MM.1S (cell line): ENCODE data around the gene TMEM198.

Source experiments
- DNase-seq: peaks from one replicate; pipeline ENCODE4 v3.0.0-alpha.2; 2015
- H2AFZ ChIP-seq: fragments of 300-600 bp; sonication (generic); 2 replicates; pipeline ENCODE4 v1.6.0; 2016; ENCODE audit warnings: antibody characterized with exemption, low read length
- H3F3A ChIP-seq: fragments of 300-600 bp; sonication (generic); 2 replicates; pipeline ENCODE4 v1.6.1; 2016; ENCODE audit warnings: mild to moderate bottlenecking, antibody characterized with exemption, low read length, moderate library complexity, mixed read lengths; ENCODE audit not compliant: insufficient read depth
- H3K27ac ChIP-seq: fragments of 300-600 bp; sonication (generic); 2 replicates; pipeline ENCODE4 v1.5.1; 2016; ENCODE audit warnings: mild to moderate bottlenecking, low read length
- H3K27me3 ChIP-seq: fragments of 300-600 bp; sonication (generic); replicated peaks from 2 replicates; pipeline ENCODE4 v1.6.0; 2016; ENCODE audit warnings: low read length; ENCODE audit not compliant: insufficient read depth
- H3K36me3 ChIP-seq: fragments of 300-600 bp; sonication (generic); replicated peaks from 2 replicates; pipeline ENCODE4 v1.6.1; 2016; ENCODE audit warnings: mild to moderate bottlenecking, low read length, mixed read lengths; ENCODE audit not compliant: insufficient read depth
- H3K4me1 ChIP-seq: fragments of 300-600 bp; sonication (generic); 2 replicates; pipeline ENCODE4 v1.6.1; 2016; ENCODE audit warnings: low read length, mixed read lengths
- H3K4me2 ChIP-seq: fragments of 300-600 bp; sonication (generic); 2 replicates; pipeline ENCODE4 v1.6.0; 2016; ENCODE audit warnings: low read depth, low read length
- H3K4me3 ChIP-seq: fragments of 300-600 bp; sonication (generic); 2 replicates; pipeline ENCODE4 v1.5.1; 2016; ENCODE audit warnings: low read length, mixed read lengths
- H3K79me2 ChIP-seq: fragments of 300-600 bp; sonication (generic); 2 replicates; pipeline ENCODE4 v1.6.1; 2016; ENCODE audit warnings: mixed run types, low read length, mixed read lengths
- H3K9ac ChIP-seq: fragments of 300-600 bp; sonication (generic); 2 replicates; pipeline ENCODE4 v1.6.1; 2016; ENCODE audit warnings: low read length, mixed read lengths
- H3K9me2 ChIP-seq: fragments of 300-600 bp; sonication (generic); replicated peaks from 2 replicates; pipeline ENCODE4 v1.6.1; 2016; ENCODE audit warnings: mild to moderate bottlenecking, low read length, mixed read lengths; ENCODE audit not compliant: insufficient read depth
- H3K9me3 ChIP-seq: fragments of 300-600 bp; sonication (generic); replicated peaks from 2 replicates; pipeline ENCODE4 v1.6.1; 2016; ENCODE audit warnings: mild to moderate bottlenecking, low read length, mixed read lengths; ENCODE audit not compliant: insufficient read depth
- H4K20me1 ChIP-seq: fragments of 300-600 bp; sonication (generic); 2 replicates; pipeline ENCODE4 v1.6.1; 2016; ENCODE audit warnings: mild to moderate bottlenecking, low read length, moderate library complexity, mixed read lengths; ENCODE audit not compliant: insufficient read depth
- EZH2 ChIP-seq: fragments of 300-600 bp; sonication (generic); optimal IDR thresholded peaks from 2 replicates; pipeline ENCODE3; 2017; ENCODE audit warnings: low read depth, mild to moderate bottlenecking, antibody characterized with exemption, low read length, mixed read lengths
- EZH2phosphoT487 ChIP-seq: fragments of 300-600 bp; sonication (generic); IDR thresholded peaks from 2 replicates; pipeline ENCODE4 v1.6.1; 2018; ENCODE audit warnings: antibody characterized with exemption, low read length
- TF ChIP-seq, protein P1 (sequence below): fragments of 300-600 bp; sonication (generic); IDR thresholded peaks from 2 replicates; pipeline ENCODE4 v1.5.1; 2016; ENCODE audit warnings: antibody characterized with exemption, low read length, mixed read lengths

The TMEM198 gene

GRCh38 chr2:219569635-219570034 is 25.8 kb downstream of the TMEM198 start:
- H3K4me3 ChIP-seq, result no peak overlapping the region

DNA sequence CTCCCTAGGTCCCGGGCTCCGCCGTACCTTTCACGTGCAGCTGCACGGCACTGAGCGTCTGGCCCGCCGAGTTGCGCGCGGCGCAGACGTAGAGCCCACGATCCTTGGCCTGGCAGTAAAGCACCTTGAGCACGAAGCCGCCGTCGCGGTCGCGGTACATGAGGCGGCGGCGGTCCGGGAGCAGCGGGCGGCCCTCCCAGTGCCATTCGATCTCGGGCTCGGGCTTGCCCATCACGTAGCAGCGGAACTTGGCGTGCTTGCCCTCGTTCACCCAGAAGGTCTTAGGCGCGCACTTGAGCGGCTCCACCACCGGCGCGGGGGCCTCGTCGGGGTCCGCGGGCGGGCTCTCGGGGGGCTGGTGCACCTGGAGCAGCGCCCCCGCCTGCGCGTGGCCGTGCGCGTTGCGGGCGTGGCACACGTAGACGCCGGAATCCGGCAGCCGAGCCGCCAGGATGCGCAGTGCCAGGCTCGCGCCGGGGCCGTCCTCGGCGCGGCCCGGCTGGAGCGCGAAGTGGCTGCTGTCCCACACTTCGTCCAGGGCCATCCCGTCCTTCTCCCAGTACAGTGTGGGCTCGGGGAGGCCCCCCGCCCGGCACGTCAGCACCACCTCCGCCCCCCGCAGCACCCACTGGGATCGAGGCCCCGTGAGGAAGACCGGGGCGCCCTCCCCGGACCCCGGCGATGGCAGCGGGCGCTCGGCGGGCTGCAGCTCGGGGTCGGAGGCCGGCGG is 26.5 kb downstream of the TMEM198 start:
- H3K36me3 ChIP-seq, result no peaks in the 10 kb centered on the region
- no peaks in the 10 kb centered on the region for H3K79me2 ChIP-seq
- DNase-seq, result no peak
- no peak overlapping the region for H3K4me2 ChIP-seq
- H3K9me2 ChIP-seq, result no peaks in the 10 kb centered on the region
- no peak overlapping the region for H2AFZ ChIP-seq
- H3F3A ChIP-seq, result no peaks in the 10 kb centered on the region
- H3K4me1 ChIP-seq, result no peaks in the 10 kb centered on the region
- no peak overlapping the region for H3K27ac ChIP-seq
- H3K4me3 ChIP-seq, result no peak overlapping the region
- no peaks in the 10 kb centered on the region for H3K9me3 ChIP-seq
- TF ChIP-seq, protein P1, sequence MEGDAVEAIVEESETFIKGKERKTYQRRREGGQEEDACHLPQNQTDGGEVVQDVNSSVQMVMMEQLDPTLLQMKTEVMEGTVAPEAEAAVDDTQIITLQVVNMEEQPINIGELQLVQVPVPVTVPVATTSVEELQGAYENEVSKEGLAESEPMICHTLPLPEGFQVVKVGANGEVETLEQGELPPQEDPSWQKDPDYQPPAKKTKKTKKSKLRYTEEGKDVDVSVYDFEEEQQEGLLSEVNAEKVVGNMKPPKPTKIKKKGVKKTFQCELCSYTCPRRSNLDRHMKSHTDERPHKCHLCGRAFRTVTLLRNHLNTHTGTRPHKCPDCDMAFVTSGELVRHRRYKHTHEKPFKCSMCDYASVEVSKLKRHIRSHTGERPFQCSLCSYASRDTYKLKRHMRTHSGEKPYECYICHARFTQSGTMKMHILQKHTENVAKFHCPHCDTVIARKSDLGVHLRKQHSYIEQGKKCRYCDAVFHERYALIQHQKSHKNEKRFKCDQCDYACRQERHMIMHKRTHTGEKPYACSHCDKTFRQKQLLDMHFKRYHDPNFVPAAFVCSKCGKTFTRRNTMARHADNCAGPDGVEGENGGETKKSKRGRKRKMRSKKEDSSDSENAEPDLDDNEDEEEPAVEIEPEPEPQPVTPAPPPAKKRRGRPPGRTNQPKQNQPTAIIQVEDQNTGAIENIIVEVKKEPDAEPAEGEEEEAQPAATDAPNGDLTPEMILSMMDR, result no peak
- TF ChIP-seq EZH2 (no peak), EZH2phosphoT487 (no peak)
- H4K20me1 ChIP-seq, result no peaks in the 10 kb centered on the region
- no peak overlapping the region for H3K9ac ChIP-seq
- H3K27me3 ChIP-seq, result peaks cover 82% of the 10 kb centered on the region

More at GRCh38 chr2:219569635-219570034, 25.8 kb downstream of the TMEM198 start:
- no peaks in the 10 kb centered on the region for H3K9me2 ChIP-seq
- H3K4me1 ChIP-seq, result no peaks in the 10 kb centered on the region
- H3K9ac ChIP-seq, result no peak overlapping the region
- no peaks in the 10 kb centered on the region for H3K9me3 ChIP-seq
- H3K36me3 ChIP-seq, result no peaks in the 10 kb centered on the region
- no peak overlapping the region for H3K27ac ChIP-seq
- H4K20me1 ChIP-seq, result no peaks in the 10 kb centered on the region
- no peak overlapping the region for H2AFZ ChIP-seq
- no peak for TF ChIP-seq EZH2
- TF ChIP-seq, protein P1, result no peak
- no peak for TF ChIP-seq EZH2phosphoT487
- H3K27me3 ChIP-seq, result peaks cover 82% of the 10 kb centered on the region
- no peak for DNase-seq
- H3K79me2 ChIP-seq, result no peaks in the 10 kb centered on the region
- no peaks in the 10 kb centered on the region for H3F3A ChIP-seq
- no peak overlapping the region for H3K4me2 ChIP-seq

DNA sequence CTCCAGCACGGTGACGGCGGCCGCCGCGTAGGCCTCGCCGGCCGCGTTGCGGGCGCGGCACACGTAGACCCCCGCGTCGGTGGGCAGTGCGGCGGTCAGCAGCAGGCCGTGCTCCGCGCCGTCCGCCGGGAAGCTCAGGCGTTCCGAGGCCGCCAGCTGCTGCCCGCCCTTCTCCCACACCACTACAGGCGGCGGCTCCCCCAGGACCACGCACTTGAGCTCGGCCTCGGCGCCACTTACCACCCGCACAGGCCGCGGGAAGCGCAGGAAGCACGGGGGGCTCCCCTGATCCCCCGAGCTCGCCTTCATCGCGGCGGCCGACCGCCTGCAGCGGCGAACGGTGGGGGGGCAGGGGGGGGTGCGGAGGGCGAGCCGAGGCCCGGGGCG is 27.1 kb downstream of the TMEM198 start:
- peaks cover 81% of the 10 kb centered on the region for H3K27me3 ChIP-seq
- no peak for TF ChIP-seq EZH2phosphoT487
- TF ChIP-seq EZH2, result no peak
- TF ChIP-seq, protein P1, result no peak
- H4K20me1 ChIP-seq, result no peaks in the 10 kb centered on the region
- H3K9me2 ChIP-seq, result no peaks in the 10 kb centered on the region
- H3K4me3 ChIP-seq, result no peak overlapping the region
- H3K27ac ChIP-seq, result no peak overlapping the region
- no peaks in the 10 kb centered on the region for H3K9me3 ChIP-seq
- H3K36me3 ChIP-seq, result no peaks in the 10 kb centered on the region
- H3K4me1 ChIP-seq, result no peaks in the 10 kb centered on the region
- DNase-seq, result no peak
- no peak overlapping the region for H3K4me2 ChIP-seq
- no peaks in the 10 kb centered on the region for H3F3A ChIP-seq
- no peaks in the 10 kb centered on the region for H3K79me2 ChIP-seq
- H2AFZ ChIP-seq, result no peak overlapping the region
- no peak overlapping the region for H3K9ac ChIP-seq
